Mesothelial cell of epicardium (in vitro differentiated cells): ENCODE data around the gene TATDN3. TPM values are rescaled to one million over a fixed set of nuclear protein-coding genes. Genes with fewer than 3 reads are reported as not detected.

Experiments used
- DNase-seq, 2 experiments: peaks; one replicate each; pipeline ENCODE4 v3.0.0; 2021; ENCODE audit warnings: low spot score in 2 of 2; ENCODE audit not compliant: unreplicated experiment in 2 of 2
- H3K27ac Mint-ChIP-seq: 2 replicates; pipeline ENCODE4 v1.8.0; 2021; ENCODE audit warnings: mixed read lengths
- H3K27me3 Mint-ChIP-seq: 2 replicates; pipeline ENCODE4 v1.8.0; 2021; ENCODE audit warnings: low read depth, mixed read lengths
- H3K36me3 Mint-ChIP-seq: 2 replicates; pipeline ENCODE4 v1.8.0; 2021; ENCODE audit warnings: mixed read lengths
- H3K4me1 Mint-ChIP-seq: 2 replicates; pipeline ENCODE4 v1.8.0; 2021; ENCODE audit warnings: mixed read lengths
- H3K4me3 Mint-ChIP-seq: 2 replicates; pipeline ENCODE4 v1.8.0; 2021; ENCODE audit warnings: mild to moderate bottlenecking, moderate library complexity, mixed read lengths
- H3K9me3 Mint-ChIP-seq: 2 replicates; pipeline ENCODE4 v1.8.0; 2021; ENCODE audit warnings: mixed read lengths
- total RNA-seq: library from RNA; stranded (reverse); gene quantifications from 3 replicates; pipeline ENCODE4 v1.2.1, GENCODE V29; 2021
- TF ChIP-seq, protein P1 (sequence below): fragments of 200-600 bp; sonication (generic); IDR thresholded peaks from one replicate; pipeline ENCODE4 v1.5.0; 2021; ENCODE audit warnings: antibody characterized with exemption; ENCODE audit not compliant: unreplicated experiment

The TATDN3 gene
- total RNA-seq, 1 donor from 2014 or later, result 11.3 TPM

DNA sequence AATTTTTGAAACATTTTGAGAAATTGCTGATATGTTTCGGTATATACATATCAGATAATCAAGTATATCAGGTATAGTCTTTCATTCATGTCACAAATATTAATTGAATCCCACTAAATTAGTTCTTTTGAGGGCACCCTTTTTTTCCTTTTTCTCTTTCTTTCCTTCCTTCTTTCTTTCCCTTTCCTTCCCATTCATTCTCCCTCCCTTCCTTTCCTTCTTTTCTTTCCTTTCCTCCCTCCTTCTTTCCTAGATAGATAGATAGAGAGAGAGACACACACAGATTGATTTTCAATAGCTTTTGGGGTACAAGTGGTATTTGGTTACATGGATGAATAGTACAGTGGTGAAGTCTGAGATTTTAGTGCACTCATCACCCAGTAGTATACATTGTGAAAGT, 5.8 kb upstream of the TATDN3 start:
- no peaks in the 10 kb centered on the region for H3K9me3 Mint-ChIP-seq
- DNase-seq, result no peak
- H3K4me1 Mint-ChIP-seq, result peaks cover 8% of the 10 kb centered on the region
- peaks cover 21% of the 10 kb centered on the region for H3K36me3 Mint-ChIP-seq
- H3K4me3 Mint-ChIP-seq, result no peak overlapping the region
- no peak overlapping the region for H3K27ac Mint-ChIP-seq
- TF ChIP-seq, protein P1, sequence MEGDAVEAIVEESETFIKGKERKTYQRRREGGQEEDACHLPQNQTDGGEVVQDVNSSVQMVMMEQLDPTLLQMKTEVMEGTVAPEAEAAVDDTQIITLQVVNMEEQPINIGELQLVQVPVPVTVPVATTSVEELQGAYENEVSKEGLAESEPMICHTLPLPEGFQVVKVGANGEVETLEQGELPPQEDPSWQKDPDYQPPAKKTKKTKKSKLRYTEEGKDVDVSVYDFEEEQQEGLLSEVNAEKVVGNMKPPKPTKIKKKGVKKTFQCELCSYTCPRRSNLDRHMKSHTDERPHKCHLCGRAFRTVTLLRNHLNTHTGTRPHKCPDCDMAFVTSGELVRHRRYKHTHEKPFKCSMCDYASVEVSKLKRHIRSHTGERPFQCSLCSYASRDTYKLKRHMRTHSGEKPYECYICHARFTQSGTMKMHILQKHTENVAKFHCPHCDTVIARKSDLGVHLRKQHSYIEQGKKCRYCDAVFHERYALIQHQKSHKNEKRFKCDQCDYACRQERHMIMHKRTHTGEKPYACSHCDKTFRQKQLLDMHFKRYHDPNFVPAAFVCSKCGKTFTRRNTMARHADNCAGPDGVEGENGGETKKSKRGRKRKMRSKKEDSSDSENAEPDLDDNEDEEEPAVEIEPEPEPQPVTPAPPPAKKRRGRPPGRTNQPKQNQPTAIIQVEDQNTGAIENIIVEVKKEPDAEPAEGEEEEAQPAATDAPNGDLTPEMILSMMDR, result no peak
- H3K27me3 Mint-ChIP-seq, result no peaks in the 10 kb centered on the region

DNA sequence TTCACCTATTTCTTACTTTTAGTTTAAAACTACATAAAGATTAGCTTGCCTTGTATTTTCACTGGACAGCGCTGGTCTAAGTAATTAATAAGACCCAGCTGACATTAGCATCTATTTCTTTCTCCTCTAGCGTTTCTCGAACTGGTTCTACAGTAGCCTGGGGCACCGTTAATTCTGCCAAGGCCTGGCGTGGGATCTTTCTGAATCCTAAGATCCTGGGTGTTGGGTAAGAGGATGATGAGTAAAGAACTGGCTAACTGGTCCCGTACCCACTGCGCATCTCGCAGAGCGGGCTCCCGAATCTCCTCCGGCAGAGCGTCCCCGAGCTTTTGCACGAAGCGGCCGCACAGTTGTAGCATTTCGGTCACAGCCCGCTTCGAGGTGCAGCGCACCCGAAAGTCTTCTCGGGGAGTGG, 426 bp upstream of the TATDN3 start:
- no peaks in the 10 kb centered on the region for H3K27me3 Mint-ChIP-seq
- peaks cover 4% of the 10 kb centered on the region for H3K36me3 Mint-ChIP-seq
- H3K4me3 Mint-ChIP-seq, result peak overlapping the region; percentile 99
- TF ChIP-seq, protein P1, result no peak
- H3K27ac Mint-ChIP-seq, result peak overlapping the region; percentile 99
- peaks cover 20% of the 10 kb centered on the region for H3K4me1 Mint-ChIP-seq
- no peak for DNase-seq
- no peaks in the 10 kb centered on the region for H3K9me3 Mint-ChIP-seq

DNA sequence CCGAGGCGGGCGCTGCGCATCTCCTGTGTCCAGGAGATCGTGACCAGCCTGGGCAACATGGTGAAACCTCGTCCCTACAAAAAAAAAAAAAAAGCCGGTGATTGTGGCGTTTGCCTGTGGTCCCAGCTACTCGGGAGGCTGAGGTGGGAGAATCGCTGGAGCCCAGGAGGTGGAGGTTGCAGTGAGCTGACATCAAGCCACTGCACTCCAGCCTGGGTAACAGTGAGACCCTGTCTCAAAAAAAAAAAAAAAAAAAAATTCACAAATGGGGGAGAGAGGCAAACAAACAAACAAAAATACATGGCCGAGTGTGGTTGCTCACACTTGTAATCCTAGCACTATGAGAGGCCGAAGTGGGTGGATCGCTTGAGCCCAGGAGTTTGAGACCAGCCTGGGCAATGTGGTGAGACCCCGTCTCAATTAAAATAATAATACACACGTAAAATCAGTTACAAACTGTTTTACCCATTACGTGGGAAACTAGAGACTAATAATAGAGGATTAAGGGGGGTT, 758 bp downstream of the TATDN3 start:
- no peak for DNase-seq
- Mint-ChIP-seq H3K4me1 (peaks cover 20% of the 10 kb centered on the region), H3K4me3 (peak overlapping the region; percentile 99), H3K27ac (peak overlapping the region; percentile 99), H3K36me3 (peaks cover 2% of the 10 kb centered on the region), H3K27me3 (no peaks in the 10 kb centered on the region), H3K9me3 (no peaks in the 10 kb centered on the region)
- TF ChIP-seq, protein P1, result no peak

DNA sequence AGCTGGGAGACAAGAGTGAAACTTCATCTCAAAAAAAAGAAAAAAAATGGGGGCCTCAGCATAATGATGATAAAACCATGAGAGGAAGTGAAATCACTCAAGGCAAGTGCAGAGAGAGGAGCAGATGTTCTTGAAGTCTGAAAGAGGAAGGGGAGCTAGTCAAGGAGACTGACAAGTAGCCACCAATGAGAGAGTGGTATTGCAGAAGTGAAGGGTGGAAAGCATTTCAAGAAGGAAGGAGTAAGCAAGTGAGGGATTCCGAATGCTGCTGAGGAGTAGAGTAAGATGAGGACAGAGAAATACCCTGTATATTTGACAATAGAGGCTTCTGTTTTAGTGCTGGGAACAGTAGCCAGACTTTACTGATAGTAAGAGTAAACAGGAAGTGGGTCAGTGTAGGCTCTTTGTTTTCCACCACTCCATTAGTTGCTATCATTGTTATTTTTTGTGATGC, 2.9 kb downstream of the TATDN3 start:
- Mint-ChIP-seq H3K4me1 (peaks cover 16% of the 10 kb centered on the region), H3K27ac (no peak overlapping the region), H3K36me3 (peaks cover 6% of the 10 kb centered on the region), H3K9me3 (no peaks in the 10 kb centered on the region), H3K27me3 (no peaks in the 10 kb centered on the region), H3K4me3 (no peak overlapping the region)
- no peak for DNase-seq
- TF ChIP-seq, protein P1, result no peak

DNA sequence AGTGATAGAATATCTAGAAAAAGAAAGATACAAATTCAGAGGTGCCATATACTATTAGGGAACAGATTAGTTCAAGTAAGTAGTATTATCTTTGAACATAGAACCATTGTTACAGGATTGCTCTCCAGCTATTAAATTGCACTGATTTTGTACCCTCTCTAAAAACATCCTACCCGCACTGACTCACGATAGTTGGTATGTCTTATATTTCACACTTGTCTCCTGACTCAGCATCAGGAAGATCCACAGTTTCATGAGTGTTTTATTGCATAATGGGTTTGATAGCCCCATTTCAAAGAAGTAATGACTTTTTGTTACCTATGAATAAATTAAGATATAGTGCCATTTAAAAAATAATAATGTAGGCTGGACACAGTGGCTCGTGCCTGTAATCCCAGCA, 6.0 kb downstream of the TATDN3 start:
- TF ChIP-seq, protein P1, result no peak

DNA sequence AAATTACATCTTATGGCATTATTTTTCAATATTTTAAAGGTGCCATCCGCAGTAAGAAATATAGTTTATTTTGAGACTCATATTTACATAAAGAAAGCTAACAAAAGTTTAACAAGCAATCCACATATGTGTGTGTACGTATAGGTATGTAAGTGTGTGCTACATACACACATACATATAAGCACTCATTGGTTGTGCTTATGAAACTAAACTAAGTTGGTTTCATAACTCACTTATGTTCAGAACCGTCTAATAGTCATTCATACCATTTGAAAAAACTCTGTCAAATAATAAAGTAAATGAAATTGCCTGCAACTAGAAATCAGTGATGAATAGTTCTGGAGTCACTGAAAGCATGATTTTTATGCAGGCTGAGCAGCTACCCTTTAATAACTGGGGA, 14.1 kb downstream of the TATDN3 start:
- Mint-ChIP-seq H3K36me3 (peaks cover 15% of the 10 kb centered on the region), H3K27me3 (no peaks in the 10 kb centered on the region), H3K9me3 (no peaks in the 10 kb centered on the region), H3K4me1 (no peaks in the 10 kb centered on the region), H3K4me3 (no peak overlapping the region), H3K27ac (no peak overlapping the region)
- TF ChIP-seq, protein P1, result no peak
- DNase-seq, result no peak

More for the DNA sequence above, 6.0 kb downstream of the TATDN3 start:
- H3K4me1 Mint-ChIP-seq, result peaks cover 3% of the 10 kb centered on the region
- DNase-seq, result no peak
- no peak overlapping the region for H3K4me3 Mint-ChIP-seq
- peaks cover 6% of the 10 kb centered on the region for H3K36me3 Mint-ChIP-seq
- H3K27me3 Mint-ChIP-seq, result no peaks in the 10 kb centered on the region
- no peak overlapping the region for H3K27ac Mint-ChIP-seq
- H3K9me3 Mint-ChIP-seq, result no peaks in the 10 kb centered on the region
